HepG2 (cell line): ENCODE data around the gene TTYH1.

Experiments used
- ELF1 ChIP-seq: sonication (generic); formaldehyde crosslinking; IDR thresholded peaks from 2 replicates; pipeline ENCODE4 v1.4.0; 2020; ENCODE audit warnings: missing genetic modification reagents
- SMC3 ChIP-seq: IDR thresholded peaks from 2 replicates; pipeline ENCODE4 v1.6.1; 2011; ENCODE audit warnings: low read length, improper control_type of control experiment
- ZBTB42 ChIP-seq: sonication (generic); formaldehyde crosslinking; IDR thresholded peaks from 2 replicates; pipeline ENCODE4 v1.5.0; 2020; ENCODE audit warnings: mild to moderate bottlenecking, missing genetic modification reagents
- ZFX ChIP-seq: sonication (generic); formaldehyde crosslinking; IDR thresholded peaks from 2 replicates; pipeline ENCODE4 v1.4.0; 2020; ENCODE audit warnings: mild to moderate bottlenecking, low read depth, missing genetic modification reagents, moderate library complexity
- TF ChIP-seq, protein P1 (sequence below): sonication (generic); formaldehyde crosslinking; conservative IDR thresholded peaks from 2 replicates; pipeline ENCODE4 v1.4.0; 2020; ENCODE audit warnings: missing genetic modification reagents
- TF ChIP-seq, protein P2 (sequence below): sonication (generic); formaldehyde crosslinking; IDR thresholded peaks from 2 replicates; pipeline ENCODE4 v1.5.0; 2020; ENCODE audit warnings: mild to moderate bottlenecking, missing genetic modification reagents
- TF ChIP-seq, protein P3 (sequence below): sonication (generic); formaldehyde crosslinking; IDR thresholded peaks from 2 replicates; pipeline ENCODE4 v1.4.0; 2020; ENCODE audit warnings: mild to moderate bottlenecking, missing genetic modification reagents
- TF ChIP-seq, protein P4 (sequence below): sonication (generic); formaldehyde crosslinking; IDR thresholded peaks from 2 replicates; pipeline ENCODE4 v1.5.0; 2020; ENCODE audit warnings: mild to moderate bottlenecking, missing genetic modification reagents, moderate library complexity

DNA sequence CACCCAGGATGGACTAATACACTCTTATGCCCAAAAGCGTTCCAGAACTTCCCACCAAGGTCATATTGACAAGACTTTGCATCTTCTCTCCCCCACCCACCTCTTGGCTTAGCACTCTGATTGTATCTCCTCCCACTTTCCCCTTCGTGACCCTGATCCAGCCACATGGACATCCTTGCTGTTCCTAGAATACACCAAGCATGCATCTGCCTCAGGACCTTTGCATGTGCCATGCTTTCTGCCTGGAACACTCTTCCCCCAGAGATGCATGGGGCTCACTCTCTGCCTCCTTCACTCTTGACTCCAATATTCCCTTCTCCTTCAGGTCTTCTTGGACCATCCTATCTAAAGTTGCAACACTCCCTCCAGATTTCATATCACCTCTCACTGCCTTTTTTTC is 34.4 kb upstream of the TTYH1 start:
- TF ChIP-seq ELF1 = no peak
- no peak for TF ChIP-seq ZBTB42
- TF ChIP-seq, protein P1, sequence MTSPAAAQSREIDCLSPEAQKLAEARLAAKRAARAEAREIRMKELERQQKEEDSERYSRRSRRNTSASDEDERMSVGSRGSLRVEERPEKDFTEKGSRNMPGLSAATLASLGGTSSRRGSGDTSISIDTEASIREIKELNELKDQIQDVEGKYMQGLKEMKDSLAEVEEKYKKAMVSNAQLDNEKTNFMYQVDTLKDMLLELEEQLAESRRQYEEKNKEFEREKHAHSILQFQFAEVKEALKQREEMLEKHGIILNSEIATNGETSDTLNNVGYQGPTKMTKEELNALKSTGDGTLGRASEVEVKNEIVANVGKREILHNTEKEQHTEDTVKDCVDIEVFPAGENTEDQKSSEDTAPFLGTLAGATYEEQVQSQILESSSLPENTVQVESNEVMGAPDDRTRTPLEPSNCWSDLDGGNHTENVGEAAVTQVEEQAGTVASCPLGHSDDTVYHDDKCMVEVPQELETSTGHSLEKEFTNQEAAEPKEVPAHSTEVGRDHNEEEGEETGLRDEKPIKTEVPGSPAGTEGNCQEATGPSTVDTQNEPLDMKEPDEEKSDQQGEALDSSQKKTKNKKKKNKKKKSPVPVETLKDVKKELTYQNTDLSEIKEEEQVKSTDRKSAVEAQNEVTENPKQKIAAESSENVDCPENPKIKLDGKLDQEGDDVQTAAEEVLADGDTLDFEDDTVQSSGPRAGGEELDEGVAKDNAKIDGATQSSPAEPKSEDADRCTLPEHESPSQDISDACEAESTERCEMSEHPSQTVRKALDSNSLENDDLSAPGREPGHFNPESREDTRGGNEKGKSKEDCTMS (CRISPR knock-in tag) = no peak
- TF ChIP-seq, protein P2, sequence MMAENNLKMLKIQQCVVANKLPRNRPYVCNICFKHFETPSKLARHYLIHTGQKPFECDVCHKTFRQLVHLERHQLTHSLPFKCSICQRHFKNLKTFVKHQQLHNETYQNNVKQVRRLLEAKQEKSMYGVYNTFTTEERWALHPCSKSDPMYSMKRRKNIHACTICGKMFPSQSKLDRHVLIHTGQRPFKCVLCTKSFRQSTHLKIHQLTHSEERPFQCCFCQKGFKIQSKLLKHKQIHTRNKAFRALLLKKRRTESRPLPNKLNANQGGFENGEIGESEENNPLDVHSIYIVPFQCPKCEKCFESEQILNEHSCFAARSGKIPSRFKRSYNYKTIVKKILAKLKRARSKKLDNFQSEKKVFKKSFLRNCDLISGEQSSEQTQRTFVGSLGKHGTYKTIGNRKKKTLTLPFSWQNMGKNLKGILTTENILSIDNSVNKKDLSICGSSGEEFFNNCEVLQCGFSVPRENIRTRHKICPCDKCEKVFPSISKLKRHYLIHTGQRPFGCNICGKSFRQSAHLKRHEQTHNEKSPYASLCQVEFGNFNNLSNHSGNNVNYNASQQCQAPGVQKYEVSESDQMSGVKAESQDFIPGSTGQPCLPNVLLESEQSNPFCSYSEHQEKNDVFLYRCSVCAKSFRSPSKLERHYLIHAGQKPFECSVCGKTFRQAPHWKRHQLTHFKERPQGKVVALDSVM (CRISPR knock-in tag) = no peak
- TF ChIP-seq SMC3 = no peak
- TF ChIP-seq, protein P3, sequence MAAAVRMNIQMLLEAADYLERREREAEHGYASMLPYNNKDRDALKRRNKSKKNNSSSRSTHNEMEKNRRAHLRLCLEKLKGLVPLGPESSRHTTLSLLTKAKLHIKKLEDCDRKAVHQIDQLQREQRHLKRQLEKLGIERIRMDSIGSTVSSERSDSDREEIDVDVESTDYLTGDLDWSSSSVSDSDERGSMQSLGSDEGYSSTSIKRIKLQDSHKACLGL = no peak
- TF ChIP-seq, protein P4, sequence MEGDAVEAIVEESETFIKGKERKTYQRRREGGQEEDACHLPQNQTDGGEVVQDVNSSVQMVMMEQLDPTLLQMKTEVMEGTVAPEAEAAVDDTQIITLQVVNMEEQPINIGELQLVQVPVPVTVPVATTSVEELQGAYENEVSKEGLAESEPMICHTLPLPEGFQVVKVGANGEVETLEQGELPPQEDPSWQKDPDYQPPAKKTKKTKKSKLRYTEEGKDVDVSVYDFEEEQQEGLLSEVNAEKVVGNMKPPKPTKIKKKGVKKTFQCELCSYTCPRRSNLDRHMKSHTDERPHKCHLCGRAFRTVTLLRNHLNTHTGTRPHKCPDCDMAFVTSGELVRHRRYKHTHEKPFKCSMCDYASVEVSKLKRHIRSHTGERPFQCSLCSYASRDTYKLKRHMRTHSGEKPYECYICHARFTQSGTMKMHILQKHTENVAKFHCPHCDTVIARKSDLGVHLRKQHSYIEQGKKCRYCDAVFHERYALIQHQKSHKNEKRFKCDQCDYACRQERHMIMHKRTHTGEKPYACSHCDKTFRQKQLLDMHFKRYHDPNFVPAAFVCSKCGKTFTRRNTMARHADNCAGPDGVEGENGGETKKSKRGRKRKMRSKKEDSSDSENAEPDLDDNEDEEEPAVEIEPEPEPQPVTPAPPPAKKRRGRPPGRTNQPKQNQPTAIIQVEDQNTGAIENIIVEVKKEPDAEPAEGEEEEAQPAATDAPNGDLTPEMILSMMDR = no peak
- TF ChIP-seq ZFX (CRISPR knock-in tag) = no peak
